GM21825 (cell line): ENCODE data around the gene LUC7L3.

Experiments
- ATAC-seq: cut with Tn5 transposase; IDR thresholded peaks from one replicate; pipeline ENCODE4 v1.9.1; 2021; ENCODE audit warnings: mild to moderate bottlenecking, moderate library complexity; ENCODE audit not compliant: unreplicated experiment

LUC7L3 gene

GRCh38 chr17:50685691-50686493 lies 33.5 kb upstream of the LUC7L3 start:
- no peak for ATAC-seq

- ATAC-seq: no peak
Observed at GRCh38 chr17:50686494-50687199, 32.8 kb upstream of the LUC7L3 start.

- no peak for ATAC-seq
Observed at GRCh38 chr17:50687200-50688066, 32.0 kb upstream of the LUC7L3 start.

- ATAC-seq: no peak
Observed at GRCh38 chr17:50688245-50688644, 31.2 kb upstream of the LUC7L3 start.

GRCh38 chr17:50689251-50689650 lies 30.2 kb upstream of the LUC7L3 start:
- no peak for ATAC-seq

- ATAC-seq: no peak
Observed at GRCh38 chr17:50689956-50690886, 29.2 kb upstream of the LUC7L3 start.

GRCh38 chr17:50690887-50691549 lies 28.4 kb upstream of the LUC7L3 start:
- no peak for ATAC-seq

GRCh38 chr17:50691550-50692447 lies 27.6 kb upstream of the LUC7L3 start:
- ATAC-seq: no peak

- no peak for ATAC-seq
Observed at GRCh38 chr17:50692448-50693035, 26.9 kb upstream of the LUC7L3 start.

GRCh38 chr17:50693036-50693682 lies 26.2 kb upstream of the LUC7L3 start:
- no peak for ATAC-seq

GRCh38 chr17:50696365-50696879 lies 23.0 kb upstream of the LUC7L3 start:
- ATAC-seq: no peak

- ATAC-seq: no peak
Observed at GRCh38 chr17:50697062-50697461, 22.3 kb upstream of the LUC7L3 start.

- no peak for ATAC-seq
Observed at GRCh38 chr17:50697663-50698272, 21.6 kb upstream of the LUC7L3 start.

- ATAC-seq: no peak
Observed at GRCh38 chr17:50699410-50699809, 20.0 kb upstream of the LUC7L3 start.

- ATAC-seq: no peak
Observed at GRCh38 chr17:50703162-50703561, 16.2 kb upstream of the LUC7L3 start.

GRCh38 chr17:50707289-50708049 lies 11.9 kb upstream of the LUC7L3 start, which contains the start of gene ANKRD40:
Gene ANKRD40, minus strand, starts transcription at chr17:50707914. Its CDS starts 260 bp downstream, at chr17:50707654.
- ATAC-seq: peak; percentile 79
